Ishikawa (cell line): Measurements from ENCODE around the gene GFI1B.

ENCODE experiments used
- CEBPB ChIP-seq: IDR thresholded peaks from 2 replicates; pipeline ENCODE4 v1.6.1; 2012
- EGR1 ChIP-seq: IDR thresholded peaks from 2 replicates; pipeline ENCODE4 v1.6.1; 2012
- RAD21 ChIP-seq: IDR thresholded peaks from 2 replicates; pipeline ENCODE4 v1.6.1; 2012; ENCODE audit warnings: low read depth
- TAF1 ChIP-seq: IDR thresholded peaks from 2 replicates; pipeline ENCODE4 v1.6.1; 2012; ENCODE audit warnings: low read depth, mild to moderate bottlenecking
- TCF12 ChIP-seq: IDR thresholded peaks from 2 replicates; pipeline ENCODE4 v1.6.1; 2012; ENCODE audit warnings: low read depth
- YY1 ChIP-seq: IDR thresholded peaks from 2 replicates; pipeline ENCODE4 v1.6.1; 2012; ENCODE audit warnings: low read depth
- TF ChIP-seq, protein P1 (sequence below): IDR thresholded peaks from 2 replicates; pipeline ENCODE4 v1.6.1; 2012
- TF ChIP-seq, protein P2 (sequence below): IDR thresholded peaks from 2 replicates; pipeline ENCODE4 v1.6.1; 2012; ENCODE audit warnings: low read depth, mild to moderate bottlenecking

DNA sequence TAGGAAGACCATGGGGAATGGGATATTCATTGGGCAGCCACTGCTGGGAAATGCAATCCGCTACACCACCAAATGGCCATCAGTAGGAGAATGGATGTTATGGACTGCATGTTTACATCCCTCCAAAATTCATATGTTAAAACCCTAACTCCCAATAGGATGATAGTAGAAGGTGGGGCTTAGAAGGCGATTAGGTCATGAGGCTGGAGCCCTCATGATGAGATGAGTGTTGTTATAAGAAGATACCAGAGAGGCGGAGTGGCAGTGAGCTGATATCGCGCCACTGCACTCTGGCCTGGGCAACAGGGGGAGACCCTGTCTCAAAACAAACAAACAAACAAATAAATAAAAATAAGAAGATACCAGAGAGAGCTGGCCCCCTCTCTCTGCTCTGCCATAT, 36.2 kb downstream of the GFI1B start:
- TF ChIP-seq TAF1 (no peak), EGR1 (no peak), CEBPB (no peak), TCF12 (no peak), RAD21 (no peak), YY1 (no peak)
- TF ChIP-seq, protein P1, sequence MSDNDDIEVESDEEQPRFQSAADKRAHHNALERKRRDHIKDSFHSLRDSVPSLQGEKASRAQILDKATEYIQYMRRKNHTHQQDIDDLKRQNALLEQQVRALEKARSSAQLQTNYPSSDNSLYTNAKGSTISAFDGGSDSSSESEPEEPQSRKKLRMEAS: no peak
- TF ChIP-seq, protein P2, sequence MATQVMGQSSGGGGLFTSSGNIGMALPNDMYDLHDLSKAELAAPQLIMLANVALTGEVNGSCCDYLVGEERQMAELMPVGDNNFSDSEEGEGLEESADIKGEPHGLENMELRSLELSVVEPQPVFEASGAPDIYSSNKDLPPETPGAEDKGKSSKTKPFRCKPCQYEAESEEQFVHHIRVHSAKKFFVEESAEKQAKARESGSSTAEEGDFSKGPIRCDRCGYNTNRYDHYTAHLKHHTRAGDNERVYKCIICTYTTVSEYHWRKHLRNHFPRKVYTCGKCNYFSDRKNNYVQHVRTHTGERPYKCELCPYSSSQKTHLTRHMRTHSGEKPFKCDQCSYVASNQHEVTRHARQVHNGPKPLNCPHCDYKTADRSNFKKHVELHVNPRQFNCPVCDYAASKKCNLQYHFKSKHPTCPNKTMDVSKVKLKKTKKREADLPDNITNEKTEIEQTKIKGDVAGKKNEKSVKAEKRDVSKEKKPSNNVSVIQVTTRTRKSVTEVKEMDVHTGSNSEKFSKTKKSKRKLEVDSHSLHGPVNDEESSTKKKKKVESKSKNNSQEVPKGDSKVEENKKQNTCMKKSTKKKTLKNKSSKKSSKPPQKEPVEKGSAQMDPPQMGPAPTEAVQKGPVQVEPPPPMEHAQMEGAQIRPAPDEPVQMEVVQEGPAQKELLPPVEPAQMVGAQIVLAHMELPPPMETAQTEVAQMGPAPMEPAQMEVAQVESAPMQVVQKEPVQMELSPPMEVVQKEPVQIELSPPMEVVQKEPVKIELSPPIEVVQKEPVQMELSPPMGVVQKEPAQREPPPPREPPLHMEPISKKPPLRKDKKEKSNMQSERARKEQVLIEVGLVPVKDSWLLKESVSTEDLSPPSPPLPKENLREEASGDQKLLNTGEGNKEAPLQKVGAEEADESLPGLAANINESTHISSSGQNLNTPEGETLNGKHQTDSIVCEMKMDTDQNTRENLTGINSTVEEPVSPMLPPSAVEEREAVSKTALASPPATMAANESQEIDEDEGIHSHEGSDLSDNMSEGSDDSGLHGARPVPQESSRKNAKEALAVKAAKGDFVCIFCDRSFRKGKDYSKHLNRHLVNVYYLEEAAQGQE: no peak
